ENCODE measurements around the gene MUS81.
A peak's percentile ranks its signal among the peaks of the same experiment; 100 is the strongest.

The MUS81 gene

DNA sequence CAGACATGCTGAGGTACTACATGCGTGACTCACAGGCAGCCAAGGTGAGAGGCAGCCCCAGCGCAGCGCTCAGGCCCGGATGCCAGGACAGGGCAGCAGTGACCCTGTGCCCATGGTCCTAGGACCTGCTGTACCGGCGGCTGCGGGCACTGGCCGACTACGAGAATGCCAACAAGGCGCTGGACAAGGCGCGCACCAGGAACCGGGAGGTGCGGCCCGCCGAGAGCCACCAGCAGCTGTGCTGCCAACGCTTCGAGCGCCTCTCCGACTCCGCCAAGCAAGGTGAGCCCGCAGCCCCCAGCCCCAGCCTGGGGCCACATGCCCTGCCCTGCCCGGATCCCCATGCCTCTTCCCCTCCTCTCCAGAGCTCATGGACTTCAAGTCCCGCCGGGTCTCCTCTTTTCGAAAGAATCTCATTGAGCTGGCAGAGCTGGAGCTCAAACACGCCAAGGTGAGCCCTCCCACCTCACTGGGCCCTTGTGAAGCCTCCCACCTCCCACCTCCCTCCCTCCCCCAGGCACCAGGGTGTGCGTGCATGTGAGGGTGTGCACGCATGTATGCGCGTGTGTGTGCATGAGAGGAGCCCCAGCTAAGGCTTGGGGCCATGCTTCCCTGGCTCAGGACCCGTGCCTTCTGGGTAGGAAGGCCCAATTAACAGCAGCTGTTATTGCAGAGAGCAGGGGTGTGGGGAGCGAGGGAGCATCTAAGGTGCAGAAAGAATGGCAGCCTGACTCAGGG lies 7.6 kb upstream of the MUS81 start:
- peaks cover 30% of the 10 kb centered on the region for H3K4me1 Mint-ChIP-seq (ENCODE audit: low read depth)
- H3K27ac Mint-ChIP-seq, result no peak overlapping the region
- no peaks in the 10 kb centered on the region for H3K27me3 Mint-ChIP-seq (ENCODE audit: low read depth)
- peaks cover 46% of the 10 kb centered on the region for H3K36me3 Mint-ChIP-seq (ENCODE audit: low read depth)
- peaks cover 7% of the 10 kb centered on the region for H3K9me3 Mint-ChIP-seq
- no peak overlapping the region for H3K4me3 Mint-ChIP-seq

DNA sequence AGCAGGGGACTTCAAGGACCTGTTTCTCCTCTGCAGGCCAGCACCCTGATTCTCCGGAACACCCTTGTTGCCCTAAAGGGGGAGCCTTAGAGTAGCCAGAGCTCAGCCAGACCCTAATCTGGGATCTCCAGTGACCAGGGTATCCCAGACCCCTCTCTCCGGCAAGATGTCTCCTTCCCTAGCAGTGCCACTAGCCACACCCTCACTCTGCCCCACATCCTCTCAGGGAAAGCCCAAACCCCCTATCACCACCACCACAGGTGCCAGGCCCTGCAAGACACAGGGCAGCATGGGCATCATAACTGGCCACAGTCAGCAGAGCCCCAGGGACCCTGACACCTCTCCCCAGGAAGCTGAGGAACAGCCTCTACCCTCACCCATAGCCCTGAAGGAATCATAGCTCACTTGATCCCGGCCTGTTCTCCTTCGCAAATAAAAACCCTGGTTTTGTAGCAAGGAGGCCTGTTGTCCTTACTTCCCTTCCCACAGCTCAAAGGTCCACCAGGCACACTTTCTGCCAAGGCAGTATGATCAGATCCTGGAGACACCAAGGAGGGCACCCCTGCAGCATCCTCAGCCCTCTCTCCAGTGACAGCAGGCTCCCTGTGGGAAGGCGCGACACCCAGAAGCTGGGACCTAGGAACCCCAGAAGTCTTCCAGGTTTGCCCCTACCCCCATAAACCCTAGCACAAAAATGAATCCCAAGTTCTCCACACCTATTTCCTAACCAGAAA lies 6.8 kb upstream of the MUS81 start:
- H3K9me3 Mint-ChIP-seq, result peaks cover 7% of the 10 kb centered on the region
- peaks cover 33% of the 10 kb centered on the region for H3K4me1 Mint-ChIP-seq (ENCODE audit: low read depth)
- H3K27ac Mint-ChIP-seq, result no peak overlapping the region
- H3K4me3 Mint-ChIP-seq, result no peak overlapping the region
- peaks cover 46% of the 10 kb centered on the region for H3K36me3 Mint-ChIP-seq (ENCODE audit: low read depth)
- no peaks in the 10 kb centered on the region for H3K27me3 Mint-ChIP-seq (ENCODE audit: low read depth)

DNA sequence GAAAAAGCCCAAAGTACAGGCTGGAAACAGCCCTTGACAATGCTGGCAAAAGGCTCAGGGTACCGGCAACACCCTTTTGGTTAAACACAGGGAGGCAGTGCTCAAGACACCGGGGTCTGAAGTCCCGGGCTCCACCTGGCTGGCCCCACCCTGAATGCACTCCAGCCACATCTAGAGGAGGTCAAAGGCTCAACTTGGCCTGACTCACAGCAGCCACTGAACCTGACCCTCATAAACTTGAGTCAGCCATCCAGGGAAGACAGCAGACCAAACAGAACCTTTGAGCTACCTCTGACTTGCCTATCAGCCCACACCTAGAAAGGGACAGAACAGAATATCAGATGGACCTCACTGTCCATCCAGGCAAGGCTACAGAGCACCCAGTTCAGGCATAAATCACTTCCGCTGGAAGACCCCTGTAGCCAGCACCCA lies 6.1 kb upstream of the MUS81 start:
- H3K9me3 Mint-ChIP-seq, result peaks cover 7% of the 10 kb centered on the region
- H3K4me1 Mint-ChIP-seq (ENCODE audit: low read depth), result peaks cover 39% of the 10 kb centered on the region
- H3K4me3 Mint-ChIP-seq, result peak overlapping the region; percentile 70
- no peak overlapping the region for H3K27ac Mint-ChIP-seq
- peaks cover 46% of the 10 kb centered on the region for H3K36me3 Mint-ChIP-seq (ENCODE audit: low read depth)
- no peaks in the 10 kb centered on the region for H3K27me3 Mint-ChIP-seq (ENCODE audit: low read depth)

DNA sequence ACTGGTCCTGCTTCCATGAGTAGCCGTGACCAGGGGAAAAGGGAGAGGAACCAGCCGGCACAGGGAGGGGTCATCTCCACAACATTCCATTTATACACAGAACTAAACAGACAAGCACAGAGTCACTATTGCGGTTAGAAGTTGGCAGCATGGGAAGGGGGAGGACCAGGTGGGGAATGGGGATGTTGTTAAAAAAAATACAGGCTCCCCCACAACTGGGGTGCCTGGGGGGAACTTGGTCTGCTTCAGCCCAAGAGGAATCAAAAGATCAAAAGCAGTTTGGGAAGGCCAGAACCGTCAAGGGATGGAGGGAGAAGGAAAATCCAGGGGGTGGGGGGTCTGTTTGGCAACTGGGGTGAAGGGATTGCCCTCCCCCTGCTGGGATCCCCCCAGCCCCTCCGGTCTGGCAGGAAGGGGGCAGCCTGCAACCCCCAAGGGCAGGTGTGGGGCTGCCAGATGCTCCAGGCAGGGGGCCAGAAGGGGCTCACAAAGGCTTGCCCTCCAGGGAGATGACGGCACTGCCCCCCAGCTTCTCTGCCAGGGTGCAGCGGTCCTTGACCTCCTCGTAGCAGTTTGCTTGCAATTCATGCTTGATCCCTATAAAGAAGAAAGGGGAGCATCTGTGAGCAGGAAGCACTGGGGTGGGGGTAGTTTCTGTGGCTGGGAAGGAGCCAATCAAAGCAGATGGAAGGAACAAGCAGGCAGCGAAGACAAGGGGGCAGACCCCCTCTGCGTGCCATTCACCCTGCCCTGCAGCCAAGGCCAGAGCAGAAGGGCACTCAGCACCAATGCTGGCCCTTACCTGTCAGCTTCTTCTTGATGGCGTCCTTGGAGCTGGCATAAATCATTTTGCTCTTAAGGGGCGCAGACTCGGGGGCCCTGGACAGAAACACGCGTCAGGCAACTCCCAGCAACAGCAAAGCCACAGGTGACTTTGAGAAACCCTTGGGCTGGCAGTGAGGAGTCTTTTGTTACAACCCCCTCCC lies 5.1 kb upstream of the MUS81 start:
- Mint-ChIP-seq H3K9me3 (peaks cover 7% of the 10 kb centered on the region), H3K27me3 (ENCODE audit: low read depth) (no peaks in the 10 kb centered on the region), H3K4me1 (ENCODE audit: low read depth) (peaks cover 43% of the 10 kb centered on the region), H3K36me3 (ENCODE audit: low read depth) (peaks cover 46% of the 10 kb centered on the region), H3K4me3 (peak overlapping the region; percentile 94), H3K27ac (peak overlapping the region; percentile 36)

DNA sequence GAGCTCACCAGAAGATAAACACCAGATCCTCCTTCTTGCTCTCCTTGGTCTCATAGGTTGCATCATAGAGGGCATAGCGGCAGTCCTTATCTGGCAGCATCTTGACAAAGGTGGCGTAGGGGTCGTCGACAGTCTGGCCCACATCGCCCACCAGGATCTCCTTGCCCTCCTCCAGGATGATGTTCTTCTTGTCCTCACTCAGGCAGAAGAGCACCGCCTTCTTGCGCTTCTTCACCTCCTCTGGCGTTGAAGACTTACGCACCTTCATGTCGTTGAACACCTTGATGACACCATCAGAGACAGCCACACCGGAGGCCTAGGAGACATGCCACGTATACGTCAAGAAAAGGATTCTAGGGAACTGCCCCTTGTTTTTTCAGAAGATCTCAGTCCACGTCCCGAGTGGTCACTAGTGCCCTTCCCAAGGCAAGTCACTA lies 4.3 kb upstream of the MUS81 start:
- Mint-ChIP-seq H3K27me3 (ENCODE audit: low read depth) (no peaks in the 10 kb centered on the region), H3K4me3 (peak overlapping the region; percentile 94), H3K9me3 (peaks cover 7% of the 10 kb centered on the region), H3K27ac (peak overlapping the region; percentile 86), H3K4me1 (ENCODE audit: low read depth) (peaks cover 44% of the 10 kb centered on the region), H3K36me3 (ENCODE audit: low read depth) (peaks cover 48% of the 10 kb centered on the region)

DNA sequence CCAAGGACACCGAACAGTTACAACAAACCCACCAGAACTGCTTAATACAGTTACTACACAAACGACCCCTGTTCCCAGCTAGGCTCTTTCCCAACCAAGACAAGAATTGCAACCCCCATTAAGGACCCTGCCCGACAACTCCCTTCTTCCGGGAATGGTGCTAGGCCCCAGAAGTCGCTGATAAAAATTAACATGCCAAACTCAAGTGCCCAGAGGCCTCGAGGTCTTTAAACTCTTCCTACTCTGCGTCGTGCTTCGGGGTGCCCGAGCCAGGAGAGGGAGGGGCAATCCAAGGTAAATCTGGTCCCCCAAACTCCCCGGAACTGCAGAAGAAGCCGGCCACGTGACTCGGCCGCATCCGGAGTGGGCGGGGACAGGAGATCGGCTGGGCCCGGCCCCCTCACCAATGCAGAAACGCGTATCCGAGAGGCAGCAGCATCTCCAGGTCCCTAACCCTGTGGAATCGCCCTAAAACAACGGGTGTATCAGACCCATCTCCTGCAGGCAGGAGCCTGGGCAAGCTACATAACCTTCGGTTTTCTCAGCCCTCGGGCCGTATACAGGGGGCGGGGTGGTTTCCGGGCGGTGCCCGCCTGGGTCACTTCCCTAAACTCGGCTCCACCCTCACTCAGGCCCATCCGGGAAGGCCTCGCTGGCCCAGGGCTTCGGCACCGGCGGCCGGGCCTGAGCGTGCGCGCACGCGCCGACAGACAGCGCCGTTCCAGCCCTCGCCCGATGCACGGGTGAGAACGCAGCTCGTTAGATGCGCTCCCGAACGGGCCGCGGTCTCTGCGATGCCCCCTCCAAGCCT lies 3.3 kb upstream of the MUS81 start:
- peaks cover 2% of the 10 kb centered on the region for H3K9me3 Mint-ChIP-seq
- peak overlapping the region; percentile 86 for H3K27ac Mint-ChIP-seq
- no peaks in the 10 kb centered on the region for H3K27me3 Mint-ChIP-seq (ENCODE audit: low read depth)
- H3K4me3 Mint-ChIP-seq, result peak overlapping the region; percentile 94
- peaks cover 48% of the 10 kb centered on the region for H3K4me1 Mint-ChIP-seq (ENCODE audit: low read depth)
- H3K36me3 Mint-ChIP-seq (ENCODE audit: low read depth), result peaks cover 40% of the 10 kb centered on the region

DNA sequence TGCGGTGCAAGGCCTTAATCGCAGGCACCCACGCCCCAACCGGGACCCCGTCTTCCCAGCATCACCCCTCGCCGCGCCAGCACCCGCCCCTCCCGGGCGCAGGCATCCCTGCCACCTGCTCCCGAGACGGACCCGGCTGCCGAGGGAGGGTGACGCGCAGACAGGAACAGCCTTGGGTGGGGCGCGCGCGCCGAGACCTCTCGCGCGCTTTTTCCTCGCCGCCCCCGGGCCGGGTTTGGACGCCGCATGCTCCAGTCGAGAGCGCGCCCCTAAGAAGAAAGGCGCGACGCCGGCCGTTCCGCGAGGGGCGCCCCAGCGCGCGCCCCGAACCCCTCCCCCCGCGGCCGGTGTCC lies 2.8 kb upstream of the MUS81 start:
- H3K27ac Mint-ChIP-seq, result peak overlapping the region; percentile 26
- H3K4me3 Mint-ChIP-seq, result peak overlapping the region; percentile 94
- H3K27me3 Mint-ChIP-seq (ENCODE audit: low read depth), result no peaks in the 10 kb centered on the region
- peaks cover 39% of the 10 kb centered on the region for H3K36me3 Mint-ChIP-seq (ENCODE audit: low read depth)
- H3K4me1 Mint-ChIP-seq (ENCODE audit: low read depth), result peaks cover 47% of the 10 kb centered on the region
- no peaks in the 10 kb centered on the region for H3K9me3 Mint-ChIP-seq

DNA sequence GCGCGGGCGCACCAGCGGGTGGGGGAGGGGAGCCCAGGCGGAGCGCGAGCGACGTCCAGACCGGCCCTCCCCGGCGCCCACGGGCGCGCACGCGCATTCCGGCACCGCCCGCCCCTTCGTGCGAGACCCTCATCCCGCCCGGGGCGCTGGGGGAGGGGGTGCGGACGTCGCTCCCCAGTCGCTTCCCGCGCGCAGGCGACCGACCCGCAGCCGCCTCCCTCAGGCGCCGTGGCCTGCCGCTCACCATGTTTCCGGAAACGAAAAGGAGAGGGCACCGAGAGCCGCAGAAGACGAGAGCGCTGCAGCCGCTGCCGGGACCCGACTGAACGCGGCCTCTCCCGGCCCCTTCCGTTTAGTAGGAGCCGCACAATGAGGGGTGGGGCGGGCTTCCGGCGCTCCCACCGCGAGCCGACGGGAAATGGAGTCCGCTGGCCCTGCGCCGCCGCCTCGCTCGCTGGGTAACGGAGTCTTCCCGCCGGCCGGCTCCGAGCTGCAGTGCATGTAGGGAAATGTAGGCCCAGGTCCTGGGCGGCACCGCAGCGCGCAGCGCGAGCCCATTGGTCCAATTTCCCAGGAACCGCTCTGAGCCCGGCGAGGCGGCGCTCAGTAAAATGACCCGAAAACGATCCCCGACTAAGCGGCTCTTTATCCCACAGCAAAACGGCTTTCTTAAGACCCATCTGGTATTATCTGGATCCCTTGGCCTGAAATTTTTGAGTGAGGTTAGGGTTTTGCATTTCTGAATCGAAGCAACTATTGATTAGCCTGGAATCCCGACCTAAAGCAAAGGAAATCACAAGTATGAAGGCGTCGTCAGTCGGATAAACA lies 2.2 kb upstream of the MUS81 start, which contains the start of gene CFL1:
TSS of gene CFL1 (minus strand) at position 328 of the 828 bp plus-strand sequence. CDS start at position 247, 81 bp downstream.
- no peaks in the 10 kb centered on the region for H3K9me3 Mint-ChIP-seq
- H3K36me3 Mint-ChIP-seq (ENCODE audit: low read depth), result peaks cover 44% of the 10 kb centered on the region
- peak within 1 kb of the TSS; percentile 96 for H3K27ac Mint-ChIP-seq
- peak within 1 kb of the TSS; percentile 94 for H3K4me3 Mint-ChIP-seq
- peaks cover 50% of the 10 kb centered on the region for H3K4me1 Mint-ChIP-seq (ENCODE audit: low read depth)
- no peaks in the 10 kb centered on the region for H3K27me3 Mint-ChIP-seq (ENCODE audit: low read depth)

DNA sequence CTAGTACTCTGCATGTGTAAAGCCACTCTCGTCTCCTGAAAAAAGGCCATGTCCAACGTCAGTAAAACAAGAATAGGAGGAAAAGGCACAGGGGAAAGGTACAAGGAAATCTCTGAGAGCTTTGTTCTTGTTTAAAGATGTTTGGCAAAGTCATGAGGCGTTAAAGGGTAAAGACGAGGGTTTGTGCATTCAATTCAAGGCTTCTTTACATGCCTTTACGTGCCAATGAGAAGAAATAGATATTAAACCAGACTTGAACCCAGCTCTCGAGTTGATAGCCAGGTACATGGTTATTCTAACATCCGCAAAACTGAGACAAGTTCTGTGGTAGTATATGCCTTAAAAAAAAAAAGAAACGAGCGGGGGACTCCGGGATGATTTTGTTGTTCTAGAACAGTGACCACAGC lies 1.5 kb upstream of the MUS81 start:
- H3K4me1 Mint-ChIP-seq (ENCODE audit: low read depth), result peaks cover 46% of the 10 kb centered on the region
- no peaks in the 10 kb centered on the region for H3K9me3 Mint-ChIP-seq
- no peaks in the 10 kb centered on the region for H3K27me3 Mint-ChIP-seq (ENCODE audit: low read depth)
- H3K4me3 Mint-ChIP-seq, result peak overlapping the region; percentile 93
- H3K27ac Mint-ChIP-seq, result peak overlapping the region; percentile 96
- H3K36me3 Mint-ChIP-seq (ENCODE audit: low read depth), result peaks cover 44% of the 10 kb centered on the region

DNA sequence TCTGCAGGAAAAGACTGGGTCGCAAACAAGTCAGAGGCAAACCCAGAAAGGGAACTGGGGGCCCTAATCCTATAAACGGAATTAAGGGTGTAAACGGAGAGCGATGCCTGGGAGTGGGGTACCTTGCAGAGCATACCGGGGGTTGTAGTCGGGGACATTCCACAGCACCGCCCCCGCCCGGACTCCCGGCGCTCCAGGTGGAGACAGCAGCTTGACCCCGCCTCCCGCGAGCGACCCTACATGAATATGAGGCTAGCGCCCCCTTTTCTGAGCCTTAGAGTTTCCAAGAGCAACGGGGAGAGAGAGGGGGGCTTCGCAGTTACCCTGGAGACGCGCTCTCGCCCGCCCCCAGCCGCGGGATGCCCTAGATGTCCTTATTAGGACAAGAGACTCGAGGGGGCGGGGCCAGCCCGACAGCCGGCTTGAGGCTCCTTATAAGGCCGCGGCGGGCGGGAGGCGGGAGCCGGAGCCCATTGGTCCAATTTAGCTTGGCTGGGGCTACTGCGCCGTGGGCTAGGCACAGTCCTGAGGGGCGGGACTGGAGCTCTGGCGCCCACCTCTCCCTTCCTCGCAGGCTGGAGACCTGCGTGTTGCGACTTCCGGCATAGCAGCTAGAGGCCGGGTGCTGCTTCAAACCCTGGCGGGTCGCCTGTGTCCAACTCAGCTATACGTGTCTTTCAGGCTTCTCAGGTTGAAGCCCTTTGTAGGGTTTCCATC lies 980 bp upstream of the MUS81 start:
- H3K4me3 Mint-ChIP-seq, result peak overlapping the region; percentile 93
- H3K4me1 Mint-ChIP-seq (ENCODE audit: low read depth), result peaks cover 45% of the 10 kb centered on the region
- peaks cover 41% of the 10 kb centered on the region for H3K36me3 Mint-ChIP-seq (ENCODE audit: low read depth)
- no peaks in the 10 kb centered on the region for H3K27me3 Mint-ChIP-seq (ENCODE audit: low read depth)
- H3K9me3 Mint-ChIP-seq, result no peaks in the 10 kb centered on the region
- H3K27ac Mint-ChIP-seq, result peak overlapping the region; percentile 96

DNA sequence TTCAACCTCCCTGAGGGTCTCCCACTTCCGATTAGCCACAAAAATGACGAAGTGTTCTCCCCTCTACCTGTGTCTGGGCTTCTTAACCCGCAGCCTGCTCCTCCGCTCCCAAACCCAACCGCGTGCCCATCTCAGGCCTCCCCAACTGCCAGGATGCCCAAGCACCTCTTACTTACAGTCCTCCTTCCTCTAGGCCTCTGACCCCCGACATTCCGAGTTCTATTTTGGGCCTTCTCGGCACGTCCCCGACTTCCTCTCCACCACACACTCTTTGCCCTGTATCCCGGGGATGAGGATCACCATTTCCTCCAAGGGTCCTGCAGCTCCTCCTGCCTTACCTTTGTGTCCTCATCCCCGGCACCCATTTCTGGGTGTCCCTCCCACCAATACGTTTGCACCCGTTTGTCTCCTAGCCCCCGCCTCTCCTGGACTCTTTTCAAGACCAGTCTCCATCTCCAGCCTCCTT lies 388 bp upstream of the MUS81 start:
- H3K27ac Mint-ChIP-seq, result peak overlapping the region; percentile 96
- peaks cover 40% of the 10 kb centered on the region for H3K4me1 Mint-ChIP-seq (ENCODE audit: low read depth)
- H3K36me3 Mint-ChIP-seq (ENCODE audit: low read depth), result peaks cover 36% of the 10 kb centered on the region
- H3K27me3 Mint-ChIP-seq (ENCODE audit: low read depth), result no peaks in the 10 kb centered on the region
- H3K4me3 Mint-ChIP-seq, result peak overlapping the region; percentile 93
- no peaks in the 10 kb centered on the region for H3K9me3 Mint-ChIP-seq

DNA sequence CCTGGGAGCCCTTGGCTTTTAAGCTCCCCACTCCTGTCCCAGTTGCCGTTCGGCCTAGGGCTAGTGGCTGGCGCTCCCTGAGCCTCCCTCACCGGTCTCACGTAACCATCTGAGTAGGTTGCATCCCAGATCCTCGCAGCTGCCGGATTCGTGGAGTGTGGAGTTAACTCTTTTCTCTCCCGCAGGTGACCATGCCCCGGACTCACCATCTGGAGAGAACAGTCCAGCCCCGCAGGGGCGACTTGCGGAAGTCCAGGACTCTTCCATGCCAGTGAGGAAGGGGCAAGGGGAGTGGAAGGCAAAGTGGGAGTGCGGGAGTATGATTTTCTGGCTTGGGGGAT lies 902 bp downstream of the MUS81 start:
- Mint-ChIP-seq H3K27me3 (ENCODE audit: low read depth) (no peaks in the 10 kb centered on the region), H3K27ac (peak overlapping the region; percentile 96), H3K9me3 (no peaks in the 10 kb centered on the region), H3K4me1 (ENCODE audit: low read depth) (peaks cover 33% of the 10 kb centered on the region), H3K36me3 (ENCODE audit: low read depth) (peaks cover 32% of the 10 kb centered on the region), H3K4me3 (peak overlapping the region; percentile 93)

All from T-helper 1 cell treated with Interleukin-12 subunit alpha and Interleukin-12 subunit beta and Interleukin-4 antibody, amounts not matched to agents 30 μg/mL and 1 μg/mL, for 36 hours (primary cell).